BJ (cell line): ENCODE measurements around the gene MRS2. TPM values are rescaled to one million over a fixed set of nuclear protein-coding genes. Genes with fewer than 3 reads are reported as not detected.

Experiments
- CTCF ChIA-PET: fragments of 350-600 bp; formaldehyde crosslinking; extraction: SDS; loops from one replicate; lab custom pipeline; 2021; ENCODE audit warnings: antibody characterized with exemption, inconsistent platforms; lab: Yijun Ruan, JAX
- POLR2A ChIA-PET: fragments of 300-600 bp; sonication (Branson Sonifier 250); formaldehyde crosslinking; extraction: SDS; loops from one replicate; lab custom pipeline; 2021; ENCODE audit warnings: antibody characterized with exemption; lab: Charles Lee
- DNase-seq: peaks from one replicate; pipeline ENCODE4 v3.0.0-alpha.2; 2011; ENCODE audit warnings: low read depth
- H3K27me3 ChIP-seq: 2 replicates; pipeline ENCODE4 v1.6.0; 2011; ENCODE audit warnings: low read length; ENCODE audit not compliant: control insufficient read depth, insufficient read depth
- H3K36me3 ChIP-seq: 2 replicates; pipeline ENCODE4 v1.5.1; 2011; ENCODE audit warnings: low read length; ENCODE audit not compliant: control insufficient read depth, insufficient read depth
- H3K4me3 ChIP-seq: 2 replicates; pipeline ENCODE4 v1.5.1; 2011; ENCODE audit warnings: low read depth, mild to moderate bottlenecking, control low read depth, low read length
- polyA plus RNA-seq: library from polyadenylated mRNA; depleted of rRNA; stranded (reverse); fragments of >200 nt; gene quantifications from 2 replicates; pipeline ENCODE4 v1.2.3, GENCODE V29; 2011
- TF ChIP-seq, protein P1 (sequence below): IDR thresholded peaks from 2 replicates; pipeline ENCODE4 v1.5.1; 2011; ENCODE audit warnings: low read depth, mild to moderate bottlenecking, control low read depth, inconsistent platforms, low read length, moderate library complexity; ENCODE audit not compliant: insufficient read depth

MRS2 gene
- polyA plus RNA-seq, 1 experiment: 6.5 TPM

GRCh38 chr6:24385536-24386269 lies 17.0 kb upstream of the MRS2 start:
- Histone ChIP-seq H3K36me3 (no peaks in the 10 kb centered on the region), H3K27me3 (no peaks in the 10 kb centered on the region), H3K4me3 (no peak overlapping the region)
- ChIA-PET POLR2A (no interaction called here), CTCF (interaction anchor here (0.9 kb wide), 1 partner anchor 102 kb away, joined by 4 read pairs; no protein-coding TSS in a partner anchor)
- TF ChIP-seq, protein P1, sequence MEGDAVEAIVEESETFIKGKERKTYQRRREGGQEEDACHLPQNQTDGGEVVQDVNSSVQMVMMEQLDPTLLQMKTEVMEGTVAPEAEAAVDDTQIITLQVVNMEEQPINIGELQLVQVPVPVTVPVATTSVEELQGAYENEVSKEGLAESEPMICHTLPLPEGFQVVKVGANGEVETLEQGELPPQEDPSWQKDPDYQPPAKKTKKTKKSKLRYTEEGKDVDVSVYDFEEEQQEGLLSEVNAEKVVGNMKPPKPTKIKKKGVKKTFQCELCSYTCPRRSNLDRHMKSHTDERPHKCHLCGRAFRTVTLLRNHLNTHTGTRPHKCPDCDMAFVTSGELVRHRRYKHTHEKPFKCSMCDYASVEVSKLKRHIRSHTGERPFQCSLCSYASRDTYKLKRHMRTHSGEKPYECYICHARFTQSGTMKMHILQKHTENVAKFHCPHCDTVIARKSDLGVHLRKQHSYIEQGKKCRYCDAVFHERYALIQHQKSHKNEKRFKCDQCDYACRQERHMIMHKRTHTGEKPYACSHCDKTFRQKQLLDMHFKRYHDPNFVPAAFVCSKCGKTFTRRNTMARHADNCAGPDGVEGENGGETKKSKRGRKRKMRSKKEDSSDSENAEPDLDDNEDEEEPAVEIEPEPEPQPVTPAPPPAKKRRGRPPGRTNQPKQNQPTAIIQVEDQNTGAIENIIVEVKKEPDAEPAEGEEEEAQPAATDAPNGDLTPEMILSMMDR: no peak
- no peak for DNase-seq

DNA sequence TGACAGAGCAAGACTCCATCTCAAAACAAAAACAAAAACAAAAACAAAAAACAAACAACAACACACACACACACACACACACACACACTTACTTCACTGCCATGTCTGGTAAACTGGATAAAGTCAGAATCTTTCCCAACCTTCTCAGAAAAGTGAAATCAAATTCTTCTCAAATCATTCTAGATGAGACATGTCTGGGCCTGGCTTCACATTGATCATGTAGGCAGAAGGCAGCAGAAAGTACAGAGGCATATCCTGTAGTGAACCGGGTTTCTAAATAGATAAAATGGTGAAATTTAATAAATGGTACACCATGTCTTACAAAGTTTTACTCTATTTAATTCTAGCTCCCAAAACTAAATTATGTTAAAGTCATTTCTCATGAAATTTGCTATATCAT lies 14.9 kb upstream of the MRS2 start:
- Histone ChIP-seq H3K27me3 (no peaks in the 10 kb centered on the region), H3K4me3 (no peak overlapping the region), H3K36me3 (no peaks in the 10 kb centered on the region)
- ChIA-PET CTCF (interaction anchor here (1.0 to 2.7 kb wide), 3 partner anchors 13 to 105 kb away, joined by 3 to 18 read pairs (median 9); no protein-coding TSS in a partner anchor), POLR2A (no interaction called here)
- DNase-seq: no peak
- TF ChIP-seq, protein P1: no peak

GRCh38 chr6:24391208-24391607 lies 11.5 kb upstream of the MRS2 start:
- H3K27me3 ChIP-seq: no peaks in the 10 kb centered on the region
- H3K4me3 ChIP-seq: no peak overlapping the region
- H3K36me3 ChIP-seq: no peaks in the 10 kb centered on the region
- DNase-seq: no peak
- POLR2A ChIA-PET: no interaction called here
- CTCF ChIA-PET: no interaction called here
- TF ChIP-seq, protein P1: no peak

GRCh38 chr6:24391756-24392405 lies 10.9 kb upstream of the MRS2 start:
- POLR2A ChIA-PET: no interaction called here
- H3K27me3 ChIP-seq: no peaks in the 10 kb centered on the region
- CTCF ChIA-PET: interaction anchor here (0.6 to 1.1 kb wide), 2 partner anchors 109 to 1533 kb away, joined by 3 to 5 read pairs; no protein-coding TSS in a partner anchor
- no peak overlapping the region for H3K4me3 ChIP-seq
- TF ChIP-seq, protein P1: no peak
- no peaks in the 10 kb centered on the region for H3K36me3 ChIP-seq
- DNase-seq: no peak

GRCh38 chr6:24394061-24394779 lies 8.5 kb upstream of the MRS2 start:
- TF ChIP-seq, protein P1: no peak
- Histone ChIP-seq H3K36me3 (no peaks in the 10 kb centered on the region), H3K4me3 (no peak overlapping the region), H3K27me3 (no peaks in the 10 kb centered on the region)
- DNase-seq: no peak
- ChIA-PET POLR2A (no interaction called here), CTCF (interaction anchor here (2.0 kb wide), 1 partner anchor 111 kb away, joined by 5 read pairs; no protein-coding TSS in a partner anchor)
